Measurements from ENCODE around the gene S100A13.

The S100A13 gene

DNA sequence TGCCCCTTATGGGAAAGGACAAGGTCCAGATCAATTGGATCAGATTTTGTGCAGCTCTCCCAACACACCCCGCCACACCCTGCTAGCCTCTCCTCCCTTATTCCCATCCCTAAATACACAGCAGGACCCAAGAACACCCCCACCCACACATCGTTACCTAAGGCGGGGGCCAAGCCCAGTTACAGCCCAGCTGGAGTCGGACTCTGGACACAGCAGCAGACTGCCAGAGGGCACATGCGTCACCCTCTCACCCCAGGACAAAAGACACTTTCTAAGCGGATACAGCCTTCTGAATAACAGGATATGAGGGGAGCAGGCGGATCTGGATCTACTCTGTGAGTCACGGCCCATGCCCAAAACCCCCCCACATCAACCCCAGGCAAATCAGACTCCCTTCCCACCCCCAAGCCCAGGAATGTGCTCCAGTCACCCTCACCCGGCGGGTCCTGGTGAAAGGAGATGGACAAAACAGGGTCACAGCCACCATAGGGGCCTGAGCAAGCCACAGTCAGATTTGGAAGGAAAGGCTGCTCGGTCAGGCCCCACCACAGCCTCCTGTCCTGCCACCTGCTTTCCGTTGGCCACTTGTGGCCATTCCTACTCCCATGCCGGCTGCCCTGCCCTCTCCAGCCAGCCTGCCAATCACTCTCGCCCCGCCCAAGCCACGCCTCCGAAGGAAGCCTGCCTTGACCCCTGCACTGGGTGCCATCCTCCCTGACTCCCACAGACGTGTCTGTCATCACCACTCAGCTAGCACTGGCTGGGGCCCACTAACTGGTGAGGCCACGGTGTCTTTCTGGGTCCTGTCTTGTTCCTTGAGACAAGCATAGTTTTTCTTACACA is 18.3 kb downstream of the S100A13 start:
- TF ChIP-seq POLR2A (IDR thresholded peaks at IDR 0.05; ENCODE audit: low read depth, low read length) (no peak), POU2F2 (IDR thresholded peaks at IDR 0.05; ENCODE audit: low read depth, low read length) (no peak), POLR2AphosphoS5 (IDR thresholded peaks at IDR 0.05; ENCODE audit: low read depth, low read length) (no peak), TAF1 (IDR thresholded peaks at IDR 0.05; ENCODE audit: low read depth, low read length) (no peak), SPI1 (IDR thresholded peaks at IDR 0.05; ENCODE audit: low read depth, low read length) (no peak), PAX5 (IDR thresholded peaks at IDR 0.05; ENCODE audit: insufficient read depth, low read length, severe bottlenecking) (no peak)
- FAIRE-seq (no peak), DNase-seq (ENCODE audit: insufficient read length, low spot score) (no peak)

DNA sequence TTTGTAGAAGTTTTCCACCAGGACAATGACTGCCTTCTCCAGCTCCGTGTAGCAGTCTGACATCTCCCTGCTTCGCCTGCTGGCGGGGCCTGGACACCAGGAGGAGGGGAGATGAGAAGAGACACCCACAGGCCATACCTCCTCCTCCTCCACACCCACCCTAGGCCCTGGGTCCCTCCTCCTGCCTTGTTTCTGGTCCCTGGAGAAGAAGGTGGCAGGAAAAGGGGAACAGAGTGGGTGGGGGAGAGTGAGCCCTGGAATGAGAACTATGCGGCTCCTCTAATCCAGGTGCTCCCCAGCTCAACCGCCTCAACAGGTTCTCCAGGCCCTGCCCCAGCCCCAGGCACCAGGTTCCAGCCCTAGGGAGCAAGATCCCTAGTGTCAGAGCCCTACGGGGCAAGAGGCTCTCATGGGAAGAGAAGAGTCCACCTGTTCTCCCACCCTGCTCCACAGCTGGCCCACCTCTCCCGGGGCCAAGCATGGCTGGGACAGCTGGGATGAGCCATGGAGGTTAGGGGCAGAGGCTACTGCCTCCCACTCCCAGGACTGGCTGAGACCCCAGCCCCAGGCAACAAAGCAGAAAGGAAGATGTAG is 19.1 kb downstream of the S100A13 start:
- FAIRE-seq (no peak), DNase-seq (ENCODE audit: insufficient read length, low spot score) (no peak)
- no peak for TF ChIP-seq POU2F2 (IDR thresholded peaks at IDR 0.05; ENCODE audit: low read depth, low read length)
- no peak for TF ChIP-seq POLR2A (IDR thresholded peaks at IDR 0.05; ENCODE audit: low read depth, low read length)
- TF ChIP-seq SPI1 (IDR thresholded peaks at IDR 0.05; ENCODE audit: low read depth, low read length), result no peak
- no peak for TF ChIP-seq POLR2AphosphoS5 (IDR thresholded peaks at IDR 0.05; ENCODE audit: low read depth, low read length)

- no peak for TF ChIP-seq POU2F2 (IDR thresholded peaks at IDR 0.05; ENCODE audit: low read depth, low read length)
- no peak for TF ChIP-seq SPI1 (IDR thresholded peaks at IDR 0.05; ENCODE audit: low read depth, low read length)
- TF ChIP-seq POLR2A (IDR thresholded peaks at IDR 0.05; ENCODE audit: low read depth, low read length), result no peak
- no peak for TF ChIP-seq TAF1 (IDR thresholded peaks at IDR 0.05; ENCODE audit: low read depth, low read length)
Measured at GRCh38 chr1:153607381-153607780, 19.9 kb downstream of the S100A13 start.

GRCh38 chr1:153606194-153606593 is 21.1 kb downstream of the S100A13 start:
- no peak for TF ChIP-seq SPI1 (IDR thresholded peaks at IDR 0.05; ENCODE audit: low read depth, low read length)
- TF ChIP-seq POLR2AphosphoS5 (IDR thresholded peaks at IDR 0.05; ENCODE audit: low read depth, low read length), result no peak
- TF ChIP-seq POLR2A (IDR thresholded peaks at IDR 0.05; ENCODE audit: low read depth, low read length), result no peak
- TF ChIP-seq TAF1 (IDR thresholded peaks at IDR 0.05; ENCODE audit: low read depth, low read length), result no peak
- TF ChIP-seq PAX5 (IDR thresholded peaks at IDR 0.05; ENCODE audit: insufficient read depth, low read length, severe bottlenecking), result no peak
- no peak for TF ChIP-seq POU2F2 (IDR thresholded peaks at IDR 0.05; ENCODE audit: low read depth, low read length)
- FAIRE-seq (no peak), DNase-seq (ENCODE audit: insufficient read length, low spot score) (no peak)

More at GRCh38 chr1:153607381-153607780, 19.9 kb downstream of the S100A13 start:
- no peak for FAIRE-seq
- DNase-seq (ENCODE audit: insufficient read length, low spot score), result no peak

DNA sequence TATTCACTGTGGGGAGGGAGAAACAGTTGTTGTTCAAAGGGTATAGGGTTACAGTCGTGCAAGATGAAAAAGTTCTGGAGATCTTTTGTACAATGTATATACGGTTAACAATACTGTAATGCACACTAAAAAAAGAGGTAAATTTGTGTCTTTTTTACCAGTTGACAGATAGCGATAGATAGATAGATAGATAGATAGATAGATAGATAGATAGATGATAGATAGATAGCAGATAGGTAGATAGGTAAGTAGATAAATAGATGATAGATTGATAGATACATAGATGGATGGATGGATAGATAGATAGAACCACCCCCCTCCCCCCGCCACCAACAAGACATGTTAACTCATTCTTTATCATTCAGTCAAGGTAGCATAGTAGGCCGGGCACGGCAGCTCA is 24.6 kb downstream of the S100A13 start:
- FAIRE-seq (no peak), DNase-seq (ENCODE audit: insufficient read length, low spot score) (no peak)
- TF ChIP-seq SPI1 (IDR thresholded peaks at IDR 0.05; ENCODE audit: low read depth, low read length) (no peak), POU2F2 (IDR thresholded peaks at IDR 0.05; ENCODE audit: low read depth, low read length) (no peak), TAF1 (IDR thresholded peaks at IDR 0.05; ENCODE audit: low read depth, low read length) (no peak), POLR2AphosphoS5 (IDR thresholded peaks at IDR 0.05; ENCODE audit: low read depth, low read length) (no peak), POLR2A (IDR thresholded peaks at IDR 0.05; ENCODE audit: low read depth, low read length) (no peak), PAX5 (IDR thresholded peaks at IDR 0.05; ENCODE audit: insufficient read depth, low read length, severe bottlenecking) (no peak)

GRCh38 chr1:153599847-153600246 is 27.5 kb downstream of the S100A13 start:
- no peak for FAIRE-seq
- DNase-seq (ENCODE audit: insufficient read length, low spot score), result no peak
- TF ChIP-seq POLR2A (IDR thresholded peaks at IDR 0.05; ENCODE audit: low read depth, low read length) (no peak), SPI1 (IDR thresholded peaks at IDR 0.05; ENCODE audit: low read depth, low read length) (no peak), PAX5 (IDR thresholded peaks at IDR 0.05; ENCODE audit: insufficient read depth, low read length, severe bottlenecking) (no peak), POLR2AphosphoS5 (IDR thresholded peaks at IDR 0.05; ENCODE audit: low read depth, low read length) (no peak), POU2F2 (IDR thresholded peaks at IDR 0.05; ENCODE audit: low read depth, low read length) (no peak), TAF1 (IDR thresholded peaks at IDR 0.05; ENCODE audit: low read depth, low read length) (no peak)

- FAIRE-seq, result peak; percentile 90
Measured at GRCh38 chr1:153598309-153599172, 28.8 kb downstream of the S100A13 start.

GRCh38 chr1:153597206-153597605 is 30.1 kb downstream of the S100A13 start:
- DNase-seq (ENCODE audit: insufficient read length, low spot score), result no peak
- no peak for TF ChIP-seq POLR2AphosphoS5 (IDR thresholded peaks at IDR 0.05; ENCODE audit: low read depth, low read length)
- TF ChIP-seq TAF1 (IDR thresholded peaks at IDR 0.05; ENCODE audit: low read depth, low read length), result no peak
- no peak for TF ChIP-seq PAX5 (IDR thresholded peaks at IDR 0.05; ENCODE audit: insufficient read depth, low read length, severe bottlenecking)
- no peak for TF ChIP-seq POLR2A (IDR thresholded peaks at IDR 0.05; ENCODE audit: low read depth, low read length)
- no peak for TF ChIP-seq POU2F2 (IDR thresholded peaks at IDR 0.05; ENCODE audit: low read depth, low read length)
- TF ChIP-seq SPI1 (IDR thresholded peaks at IDR 0.05; ENCODE audit: low read depth, low read length), result no peak
- no peak for FAIRE-seq

More at GRCh38 chr1:153598309-153599172, 28.8 kb downstream of the S100A13 start:
- DNase-seq (ENCODE audit: insufficient read length, low spot score), result peak; percentile 69
- TF ChIP-seq SPI1 (IDR thresholded peaks at IDR 0.05; ENCODE audit: low read depth, low read length) (peak; percentile 98), POLR2AphosphoS5 (IDR thresholded peaks at IDR 0.05; ENCODE audit: low read depth, low read length) (no peak), POU2F2 (IDR thresholded peaks at IDR 0.05; ENCODE audit: low read depth, low read length) (no peak; the same call in 1 of the 2 replicates), POLR2A (IDR thresholded peaks at IDR 0.05; ENCODE audit: low read depth, low read length) (peak; percentile 58; the same call in 1 of the 2 replicates), PAX5 (IDR thresholded peaks at IDR 0.05; ENCODE audit: insufficient read depth, low read length, severe bottlenecking) (no peak), TAF1 (IDR thresholded peaks at IDR 0.05; ENCODE audit: low read depth, low read length) (no peak)

DNA sequence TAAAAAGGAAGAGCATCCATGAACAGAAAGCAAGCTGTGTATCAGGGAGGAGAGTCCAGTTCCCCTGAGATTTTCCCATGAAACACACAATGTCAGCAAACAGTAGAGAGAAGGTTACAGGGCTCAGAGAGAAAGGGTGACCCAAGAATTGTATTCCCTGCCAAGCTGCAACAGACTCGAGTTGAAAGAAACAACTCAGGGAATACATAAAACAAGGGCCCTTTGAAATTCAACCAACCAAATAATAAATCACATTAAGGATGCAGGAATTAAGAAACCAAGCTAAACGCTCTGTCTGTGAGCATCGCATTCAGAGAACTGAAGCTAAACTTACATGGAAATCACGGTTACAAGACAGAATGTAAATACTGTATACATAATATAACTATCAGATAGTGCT is 34.6 kb downstream of the S100A13 start:
- FAIRE-seq (no peak), DNase-seq (ENCODE audit: insufficient read length, low spot score) (no peak)

More for the DNA sequence above, 34.6 kb downstream of the S100A13 start:
- TF ChIP-seq SPI1 (IDR thresholded peaks at IDR 0.05; ENCODE audit: low read depth, low read length) (no peak), POLR2AphosphoS5 (IDR thresholded peaks at IDR 0.05; ENCODE audit: low read depth, low read length) (no peak), POLR2A (IDR thresholded peaks at IDR 0.05; ENCODE audit: low read depth, low read length) (no peak), TAF1 (IDR thresholded peaks at IDR 0.05; ENCODE audit: low read depth, low read length) (no peak), POU2F2 (IDR thresholded peaks at IDR 0.05; ENCODE audit: low read depth, low read length) (no peak), PAX5 (IDR thresholded peaks at IDR 0.05; ENCODE audit: insufficient read depth, low read length, severe bottlenecking) (no peak)

All from GM12891 (cell line).